Gastroesophageal sphincter (tissue), 4 donors: ENCODE measurements around the gene GPR171. TPM values are rescaled to one million over a fixed set of nuclear protein-coding genes. Genes with fewer than 3 reads are reported as not detected.

Source experiments
- ATAC-seq: fragments of 150-250 bp; one replicate; pipeline ENCODE4 v1.9.1; 2016; ENCODE audit warnings: mild to moderate bottlenecking, moderate library complexity
- H3K27ac ChIP-seq, 4 donors: fragments of 200-600 bp; sonication (generic) in 3 of 4; 1 replicate in 3 of 4; 2 replicates in 1 of 4; pipeline ENCODE4 v1.5.1; 2016 to 2019
- H3K27me3 ChIP-seq: fragments of 200-600 bp; sonication (generic); one replicate; pipeline ENCODE4 v1.5.1; 2019
- H3K36me3 ChIP-seq, 2 donors: fragments of 200-600 bp; sonication (generic); one replicate each; pipeline ENCODE4 v1.5.1; 2019; ENCODE audit warnings: control low read depth in 1 of 2
- H3K4me1 ChIP-seq, 3 donors: fragments of 200-600 bp; sonication (generic); 1 replicate in 2 of 3; 2 replicates in 1 of 3; pipeline ENCODE4 v1.5.1; 2016 to 2019; ENCODE audit warnings: control low read depth in 2 of 3
- H3K4me3 ChIP-seq, 2 donors: fragments of 200-600 bp; sonication (generic); one replicate each; pipeline ENCODE4 v1.5.1; 2019; ENCODE audit warnings: mild to moderate bottlenecking in 1 of 2, moderate library complexity in 1 of 2
- H3K9me3 ChIP-seq, 3 donors: fragments of 200-600 bp; sonication (generic); one replicate each; pipeline ENCODE4 v1.5.1; 2017 to 2019; ENCODE audit warnings: control low read depth in 2 of 3
- EP300 ChIP-seq: sonication (generic); formaldehyde crosslinking; IDR thresholded peaks from one replicate; pipeline ENCODE4 v1.6.1; 2017; ENCODE audit warnings: antibody characterized with exemption, mild to moderate bottlenecking
- POLR2A ChIP-seq, 2 donors: fragments of 450-650 bp; IDR thresholded peaks; one replicate each; pipeline ENCODE4 v1.6.1; 2017; ENCODE audit warnings: antibody characterized with exemption in 2 of 2, mild to moderate bottlenecking in 2 of 2, moderate library complexity in 1 of 2
- POLR2AphosphoS5 ChIP-seq: sonication (generic); formaldehyde crosslinking; IDR thresholded peaks from one replicate; pipeline ENCODE4 v1.6.1; 2017; ENCODE audit warnings: antibody characterized with exemption
- WGBS, 2 donors: methylation state at CpG; one replicate each; pipeline ENCODE4 v1.1.5; 2018; ENCODE audit warnings: low coverage in 1 of 2; 5-methylcytosine and 5-hydroxymethylcytosine counted together
- total RNA-seq, 4 donors: library from RNA; depleted of rRNA; stranded (reverse); fragments of >200 nt; gene quantifications; one replicate each; pipeline ENCODE4 v1.1.0, GENCODE V29; 2016
- TF ChIP-seq, protein P1 (sequence below), 4 experiments: fragments of 200-600 bp in 2 of 4; fragments of 450-650 bp in 2 of 4; sonication (generic) in 1 of 4; IDR thresholded peaks; one replicate each; pipeline ENCODE4 v1.5.1; 2017 to 2019; ENCODE audit warnings: antibody characterized with exemption in 4 of 4, mild to moderate bottlenecking in 2 of 4, moderate library complexity in 2 of 4

GPR171 gene
- total RNA-seq, 4 donors from 2014 or later: 0.31 to 4.3 (median 1.2) TPM

DNA sequence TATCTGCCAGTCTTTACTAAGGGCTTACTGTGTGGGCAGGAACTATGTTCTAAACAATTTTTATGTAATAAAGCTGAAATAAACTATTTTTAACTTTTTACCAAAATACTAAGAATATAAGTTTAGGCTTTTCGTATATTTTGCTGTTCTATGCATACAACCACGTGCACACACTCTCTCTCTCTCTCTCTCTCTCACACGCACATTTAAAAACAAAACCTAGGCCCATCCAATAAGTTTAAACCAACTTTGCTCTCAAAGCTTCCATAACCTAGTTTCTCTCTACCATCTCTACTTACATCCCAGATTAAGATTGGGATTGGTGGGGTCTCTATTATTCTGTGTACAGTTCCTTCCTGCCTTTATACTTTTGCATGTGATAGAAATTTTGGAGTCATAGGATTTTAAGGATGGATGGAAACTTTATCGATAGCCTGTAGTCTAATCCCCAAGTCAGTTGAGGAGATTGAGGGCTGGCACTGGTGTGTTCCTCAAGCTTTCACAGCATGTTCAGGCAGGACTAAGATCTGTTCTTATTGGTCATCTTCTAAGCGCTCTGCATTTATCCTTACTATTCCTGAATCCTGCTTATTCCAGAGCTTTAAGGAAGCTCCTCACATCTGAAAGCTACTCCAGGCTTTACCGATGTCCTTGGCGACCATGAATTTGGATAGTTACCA is 1.8 kb downstream of the GPR171 start:
- no peak for ATAC-seq
- Histone ChIP-seq H3K9me3 (no peaks in the 10 kb centered on the region), H3K27ac (no peak overlapping the region), H3K27me3 (no peaks in the 10 kb centered on the region), H3K4me3 (no peak overlapping the region), H3K36me3 (no peaks in the 10 kb centered on the region), H3K4me1 (no peaks in the 10 kb centered on the region)
- WGBS, 2 donors: 85 to 93% methylated on average over 7 of the region's 7 CpGs
- no peak for TF ChIP-seq POLR2A (IDR thresholded peaks at IDR 0.05)
- TF ChIP-seq EP300: no peak
- TF ChIP-seq POLR2AphosphoS5: no peak
- TF ChIP-seq, protein P1, sequence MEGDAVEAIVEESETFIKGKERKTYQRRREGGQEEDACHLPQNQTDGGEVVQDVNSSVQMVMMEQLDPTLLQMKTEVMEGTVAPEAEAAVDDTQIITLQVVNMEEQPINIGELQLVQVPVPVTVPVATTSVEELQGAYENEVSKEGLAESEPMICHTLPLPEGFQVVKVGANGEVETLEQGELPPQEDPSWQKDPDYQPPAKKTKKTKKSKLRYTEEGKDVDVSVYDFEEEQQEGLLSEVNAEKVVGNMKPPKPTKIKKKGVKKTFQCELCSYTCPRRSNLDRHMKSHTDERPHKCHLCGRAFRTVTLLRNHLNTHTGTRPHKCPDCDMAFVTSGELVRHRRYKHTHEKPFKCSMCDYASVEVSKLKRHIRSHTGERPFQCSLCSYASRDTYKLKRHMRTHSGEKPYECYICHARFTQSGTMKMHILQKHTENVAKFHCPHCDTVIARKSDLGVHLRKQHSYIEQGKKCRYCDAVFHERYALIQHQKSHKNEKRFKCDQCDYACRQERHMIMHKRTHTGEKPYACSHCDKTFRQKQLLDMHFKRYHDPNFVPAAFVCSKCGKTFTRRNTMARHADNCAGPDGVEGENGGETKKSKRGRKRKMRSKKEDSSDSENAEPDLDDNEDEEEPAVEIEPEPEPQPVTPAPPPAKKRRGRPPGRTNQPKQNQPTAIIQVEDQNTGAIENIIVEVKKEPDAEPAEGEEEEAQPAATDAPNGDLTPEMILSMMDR (IDR thresholded peaks at IDR 0.05): no peak

GRCh38 chr3:151200586-151200985 is 2.4 kb downstream of the GPR171 start:
- H3K4me1 ChIP-seq: no peaks in the 10 kb centered on the region
- H3K27me3 ChIP-seq: no peaks in the 10 kb centered on the region
- TF ChIP-seq EP300 (no peak), POLR2A (IDR thresholded peaks at IDR 0.05) (no peak), POLR2AphosphoS5 (no peak)
- no peak overlapping the region for H3K27ac ChIP-seq
- H3K36me3 ChIP-seq: no peaks in the 10 kb centered on the region
- WGBS, 2 donors: 49 to 66% methylated on average over 2 of the region's 2 CpGs
- no peak for ATAC-seq
- no peak overlapping the region for H3K4me3 ChIP-seq
- no peaks in the 10 kb centered on the region for H3K9me3 ChIP-seq

- TF ChIP-seq, protein P1 (IDR thresholded peaks at IDR 0.05): no peak
- TF ChIP-seq POLR2AphosphoS5: no peak
- no peak for TF ChIP-seq POLR2A (IDR thresholded peaks at IDR 0.05)
- no peak for TF ChIP-seq EP300
- no peak overlapping the region for H3K4me3 ChIP-seq
- no peak overlapping the region for H3K27ac ChIP-seq
- no peaks in the 10 kb centered on the region for H3K4me1 ChIP-seq
- H3K36me3 ChIP-seq: no peaks in the 10 kb centered on the region
- H3K27me3 ChIP-seq: no peaks in the 10 kb centered on the region
- ATAC-seq: no peak
- no peaks in the 10 kb centered on the region for H3K9me3 ChIP-seq
- 72 to 84% methylated on average over 4 of the region's 4 CpGs for WGBS, 2 donors
These were observed 3.2 kb downstream of the GPR171 start for GRCh38 chr3:151199554-151200438.

GRCh38 chr3:151198849-151199248 is 4.2 kb downstream of the GPR171 start:
- ATAC-seq: no peak
- no peak overlapping the region for H3K4me3 ChIP-seq
- TF ChIP-seq POLR2AphosphoS5 (no peak), POLR2A (IDR thresholded peaks at IDR 0.05) (no peak), EP300 (no peak)
- TF ChIP-seq, protein P1 (IDR thresholded peaks at IDR 0.05): no peak
- 92% methylated on average over 5 of the region's 5 CpGs for WGBS, 2 donors
- no peaks in the 10 kb centered on the region for H3K4me1 ChIP-seq
- no peaks in the 10 kb centered on the region for H3K9me3 ChIP-seq
- no peak overlapping the region for H3K27ac ChIP-seq
- H3K36me3 ChIP-seq: no peaks in the 10 kb centered on the region
- H3K27me3 ChIP-seq: no peaks in the 10 kb centered on the region

DNA sequence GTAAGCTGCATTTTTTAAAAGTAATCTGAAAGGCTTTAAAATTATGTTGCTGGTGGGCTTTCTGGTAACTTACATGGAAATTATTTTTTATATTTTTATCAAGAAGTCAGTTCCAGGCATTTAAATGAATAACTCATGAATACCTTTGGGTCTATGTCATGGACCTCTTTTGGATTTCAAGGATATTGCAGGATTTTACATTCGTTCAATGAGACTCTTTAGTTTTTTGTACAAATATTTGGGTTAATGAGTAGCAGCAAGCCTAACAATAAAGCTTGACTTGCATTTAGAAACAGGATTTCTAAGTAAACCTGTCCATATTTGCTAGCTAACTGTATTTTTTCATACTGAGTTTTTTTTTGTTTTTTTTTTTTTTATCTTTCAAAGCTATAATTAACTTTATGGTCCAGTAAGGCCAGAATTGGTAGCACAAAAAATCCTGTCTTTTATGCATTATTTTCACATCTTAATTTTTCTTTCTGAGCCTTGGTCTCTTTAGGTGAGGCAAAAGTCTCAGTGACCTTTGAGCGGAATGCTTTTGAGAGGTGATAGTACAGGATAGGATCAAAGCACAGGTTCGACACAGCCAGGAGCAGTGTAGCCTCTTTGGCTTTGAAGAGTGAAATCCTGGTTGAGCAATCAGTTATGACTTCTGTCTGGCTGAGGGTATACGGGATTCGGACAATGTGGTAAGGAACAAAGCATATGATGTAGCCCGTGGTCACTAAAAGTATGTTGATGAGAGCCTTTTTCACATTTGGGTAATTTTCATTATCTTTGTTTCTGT is 4.8 kb downstream of the GPR171 start:
- H3K4me3 ChIP-seq: no peak overlapping the region
- no peaks in the 10 kb centered on the region for H3K36me3 ChIP-seq
- TF ChIP-seq EP300 (no peak), POLR2AphosphoS5 (no peak), POLR2A (IDR thresholded peaks at IDR 0.05) (no peak)
- TF ChIP-seq, protein P1 (IDR thresholded peaks at IDR 0.05): no peak
- H3K4me1 ChIP-seq: no peaks in the 10 kb centered on the region
- H3K27ac ChIP-seq: no peak overlapping the region
- H3K27me3 ChIP-seq: no peaks in the 10 kb centered on the region
- ATAC-seq: no peak
- WGBS, 2 donors: 78 to 92% methylated on average over 5 of the region's 6 CpGs
- no peaks in the 10 kb centered on the region for H3K9me3 ChIP-seq
